B cell (primary cell): Measurements from ENCODE around the gene GRK3.

Source experiments
- CTCF ChIP-seq: fragments of 200-600 bp; IDR thresholded peaks from one replicate; pipeline ENCODE4 v1.8.0; 2022; ENCODE audit warnings: antibody characterized with exemption, mild to moderate bottlenecking
- EZH2 ChIP-seq: IDR thresholded peaks from 2 replicates; pipeline ENCODE4 v1.6.1; 2012; ENCODE audit warnings: borderline replicate concordance, low read depth, mild to moderate bottlenecking, moderate library complexity, low read length; ENCODE audit not compliant: insufficient read depth, poor library complexity, severe bottlenecking

GRCh38 chr22:25551396-25551795 is 13.1 kb upstream of the GRK3 start:
- no peak for TF ChIP-seq CTCF
- no peak for TF ChIP-seq EZH2
